Stimulated activated memory B cell treated with anti-CD40 and anti-IgM and Interleukin-4, amounts not matched to agents 10 μg/mL and 1 μg/mL and 100 μg/mL, for 72 hours (primary cell): ENCODE results near the gene WNT8B.

Source experiments
- ATAC-seq: fragments of 150-1000 bp; cut with Tn5 transposase; 2 replicates; pipeline ENCODE4 v1.10.0; 2021
- H3K27ac Mint-ChIP-seq: one replicate; pipeline ENCODE4 v1.8.0; 2022; ENCODE audit warnings: mild to moderate bottlenecking, mixed read lengths
- H3K27me3 Mint-ChIP-seq: one replicate; pipeline ENCODE4 v1.8.0; 2022; ENCODE audit warnings: mixed read lengths
- H3K36me3 Mint-ChIP-seq: one replicate; pipeline ENCODE4 v1.8.0; 2022; ENCODE audit warnings: mixed read lengths
- H3K4me1 Mint-ChIP-seq: one replicate; pipeline ENCODE4 v1.8.0; 2022; ENCODE audit warnings: mixed read lengths
- H3K4me3 Mint-ChIP-seq: one replicate; pipeline ENCODE4 v1.8.0; 2022; ENCODE audit warnings: mild to moderate bottlenecking, moderate library complexity, mixed read lengths
- H3K9me3 Mint-ChIP-seq: one replicate; pipeline ENCODE4 v1.8.0; 2022; ENCODE audit warnings: mixed read lengths

WNT8B gene

DNA sequence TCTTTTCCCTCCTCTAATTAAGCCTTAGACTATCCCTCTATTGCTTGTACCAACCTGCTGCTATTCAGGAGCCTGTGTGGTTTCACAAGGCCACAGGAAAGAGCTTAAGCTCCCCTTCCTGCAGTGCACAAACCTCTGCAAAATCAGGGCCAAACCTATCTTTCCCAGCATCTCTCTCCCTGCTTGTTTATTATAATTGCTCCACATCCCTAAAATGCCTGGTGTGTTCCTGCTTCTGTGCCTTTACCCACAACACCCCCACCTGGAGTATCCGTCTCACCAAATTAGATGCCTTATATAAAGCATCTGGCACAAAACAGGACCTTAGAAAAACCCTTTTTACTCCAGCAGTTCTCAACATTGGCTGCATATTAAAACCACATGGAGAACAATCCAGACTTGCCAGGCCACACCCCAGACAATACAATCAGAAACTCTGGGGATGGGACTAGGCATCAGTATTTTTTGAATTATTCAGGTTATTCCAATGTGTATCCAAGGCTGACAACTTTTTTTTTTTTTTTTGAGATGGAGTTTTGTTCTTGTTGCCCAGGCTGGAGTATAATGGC lies 40.2 kb downstream of the WNT8B start:
- H3K27me3 Mint-ChIP-seq = no peaks in the 10 kb centered on the region
- no peak overlapping the region for H3K4me3 Mint-ChIP-seq
- no peak overlapping the region for H3K27ac Mint-ChIP-seq
- H3K4me1 Mint-ChIP-seq = no peaks in the 10 kb centered on the region
- peaks cover 73% of the 10 kb centered on the region for H3K36me3 Mint-ChIP-seq
- H3K9me3 Mint-ChIP-seq = no peaks in the 10 kb centered on the region
- ATAC-seq = no peak

DNA sequence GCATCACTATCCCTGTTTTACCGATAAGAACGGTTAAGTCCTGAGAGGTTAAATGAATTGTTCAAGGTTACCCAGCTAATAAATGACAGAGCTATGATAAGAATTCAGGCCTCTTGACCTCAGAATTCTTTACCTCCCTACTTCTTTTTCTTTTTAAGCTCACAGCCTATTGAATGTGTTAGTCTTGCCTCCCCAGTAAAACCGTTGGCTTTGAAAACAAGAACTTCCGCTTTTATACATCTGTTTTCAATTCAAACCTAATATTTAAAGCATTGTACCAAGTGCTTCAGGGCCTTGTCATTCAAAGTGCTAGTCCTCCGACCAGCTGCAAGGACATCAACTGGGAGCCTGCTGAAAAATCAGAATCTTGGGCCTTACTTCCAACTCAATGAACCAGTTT lies 41.3 kb downstream of the WNT8B start:
- no peak overlapping the region for H3K27ac Mint-ChIP-seq
- H3K4me3 Mint-ChIP-seq = no peak overlapping the region
- H3K36me3 Mint-ChIP-seq = peaks cover 73% of the 10 kb centered on the region
- H3K9me3 Mint-ChIP-seq = no peaks in the 10 kb centered on the region
- no peaks in the 10 kb centered on the region for H3K27me3 Mint-ChIP-seq
- ATAC-seq = no peak
- H3K4me1 Mint-ChIP-seq = no peaks in the 10 kb centered on the region

GRCh38 chr10:100505164-100505563 lies 42.4 kb downstream of the WNT8B start:
- no peaks in the 10 kb centered on the region for H3K4me1 Mint-ChIP-seq
- no peaks in the 10 kb centered on the region for H3K27me3 Mint-ChIP-seq
- peaks cover 66% of the 10 kb centered on the region for H3K36me3 Mint-ChIP-seq
- H3K9me3 Mint-ChIP-seq = no peaks in the 10 kb centered on the region
- no peak overlapping the region for H3K4me3 Mint-ChIP-seq
- no peak overlapping the region for H3K27ac Mint-ChIP-seq
- ATAC-seq = no peak

DNA sequence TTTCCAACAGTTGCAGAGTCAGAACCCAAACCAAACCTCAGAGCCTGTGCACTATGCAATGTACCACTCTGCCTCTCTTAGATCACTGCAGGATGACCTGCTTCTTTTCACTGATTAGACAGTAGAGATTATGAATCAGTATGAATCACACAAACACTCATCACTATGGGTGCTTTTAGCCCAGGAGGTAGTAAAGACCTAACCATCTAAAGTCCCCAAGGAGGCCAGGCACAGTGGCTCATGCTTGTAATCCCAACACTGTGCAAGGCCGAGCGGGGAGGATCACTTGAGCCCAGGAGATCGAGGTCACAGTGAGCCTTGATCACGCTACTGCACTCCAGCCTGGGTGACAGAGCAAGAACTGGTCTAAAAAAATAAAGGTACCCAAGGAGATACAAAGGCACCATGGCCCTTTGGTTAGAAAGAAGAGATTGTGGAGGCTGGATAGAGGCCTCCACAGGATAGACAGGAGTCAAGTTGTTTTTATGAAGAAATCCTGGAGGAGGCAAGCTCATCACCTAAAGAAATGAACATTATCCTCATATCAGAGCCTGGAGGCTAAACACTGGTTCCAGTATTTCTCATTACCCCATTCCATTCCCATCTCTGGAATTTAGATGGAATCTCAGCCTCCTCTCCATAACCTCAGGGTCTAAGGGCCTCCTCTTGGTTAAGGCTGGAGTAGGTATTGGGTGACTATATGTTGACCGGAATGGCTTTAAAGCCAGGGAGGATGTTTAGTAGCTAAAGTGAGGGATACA lies 44.0 kb downstream of the WNT8B start:
- Mint-ChIP-seq H3K4me1 (no peaks in the 10 kb centered on the region), H3K4me3 (no peak overlapping the region), H3K36me3 (peaks cover 69% of the 10 kb centered on the region), H3K27ac (no peak overlapping the region), H3K9me3 (no peaks in the 10 kb centered on the region), H3K27me3 (no peaks in the 10 kb centered on the region)
- ATAC-seq = no peak

GRCh38 chr10:100507357-100507732 lies 44.5 kb downstream of the WNT8B start:
- H3K9me3 Mint-ChIP-seq = no peaks in the 10 kb centered on the region
- H3K4me1 Mint-ChIP-seq = no peaks in the 10 kb centered on the region
- no peak overlapping the region for H3K27ac Mint-ChIP-seq
- peaks cover 68% of the 10 kb centered on the region for H3K36me3 Mint-ChIP-seq
- H3K4me3 Mint-ChIP-seq = no peak overlapping the region
- no peaks in the 10 kb centered on the region for H3K27me3 Mint-ChIP-seq
- ATAC-seq = no peak

DNA sequence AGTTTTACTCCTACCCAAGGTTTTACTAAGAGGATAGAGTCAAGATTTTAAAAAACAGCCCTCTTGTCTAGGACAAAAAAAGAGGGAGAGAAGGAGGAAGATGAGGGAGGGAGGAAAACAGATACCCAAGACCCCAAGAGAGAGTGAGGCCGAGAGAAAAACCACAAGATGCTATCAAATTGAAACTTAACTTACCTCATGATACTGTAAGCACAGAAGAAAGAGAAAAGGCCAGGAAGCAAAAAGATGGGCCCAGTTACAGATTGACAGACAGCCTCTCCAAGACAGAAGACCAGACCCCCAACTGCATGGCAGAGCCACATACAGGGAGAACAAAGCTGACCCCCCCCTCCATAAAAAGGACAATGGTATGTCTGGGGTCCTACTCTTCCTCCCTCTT lies 45.5 kb downstream of the WNT8B start:
- H3K27ac Mint-ChIP-seq = no peak overlapping the region
- no peak overlapping the region for H3K4me3 Mint-ChIP-seq

DNA sequence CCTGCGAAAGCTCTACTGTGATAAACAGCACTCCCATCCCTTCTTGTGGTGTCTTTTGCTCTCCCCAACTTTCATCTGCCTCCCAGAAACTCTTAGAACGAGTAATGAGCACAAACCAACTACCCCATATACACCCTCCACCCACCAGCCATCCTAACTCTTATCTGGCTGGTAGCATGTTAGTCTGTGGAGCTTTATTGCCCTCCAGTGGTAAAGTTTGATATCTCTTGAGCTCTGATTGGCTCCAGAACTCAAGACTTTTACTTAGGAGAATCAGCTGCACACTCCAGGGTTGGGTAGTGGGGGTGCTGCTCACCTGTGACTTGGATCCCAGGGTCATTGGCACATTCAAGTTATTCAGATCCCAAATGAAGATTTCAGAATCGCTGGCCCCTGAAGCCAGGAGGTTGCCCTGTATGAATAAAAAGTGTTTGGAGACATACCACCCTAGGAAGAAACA lies 45.9 kb downstream of the WNT8B start:
- Mint-ChIP-seq H3K4me1 (no peaks in the 10 kb centered on the region), H3K4me3 (no peak overlapping the region), H3K36me3 (peaks cover 66% of the 10 kb centered on the region), H3K27me3 (no peaks in the 10 kb centered on the region), H3K9me3 (no peaks in the 10 kb centered on the region), H3K27ac (no peak overlapping the region)
- ATAC-seq = peak; percentile 45

More for the DNA sequence above, 45.5 kb downstream of the WNT8B start:
- peaks cover 66% of the 10 kb centered on the region for H3K36me3 Mint-ChIP-seq
- no peaks in the 10 kb centered on the region for H3K4me1 Mint-ChIP-seq
- H3K27me3 Mint-ChIP-seq = no peaks in the 10 kb centered on the region
- no peak for ATAC-seq
- H3K9me3 Mint-ChIP-seq = no peaks in the 10 kb centered on the region

DNA sequence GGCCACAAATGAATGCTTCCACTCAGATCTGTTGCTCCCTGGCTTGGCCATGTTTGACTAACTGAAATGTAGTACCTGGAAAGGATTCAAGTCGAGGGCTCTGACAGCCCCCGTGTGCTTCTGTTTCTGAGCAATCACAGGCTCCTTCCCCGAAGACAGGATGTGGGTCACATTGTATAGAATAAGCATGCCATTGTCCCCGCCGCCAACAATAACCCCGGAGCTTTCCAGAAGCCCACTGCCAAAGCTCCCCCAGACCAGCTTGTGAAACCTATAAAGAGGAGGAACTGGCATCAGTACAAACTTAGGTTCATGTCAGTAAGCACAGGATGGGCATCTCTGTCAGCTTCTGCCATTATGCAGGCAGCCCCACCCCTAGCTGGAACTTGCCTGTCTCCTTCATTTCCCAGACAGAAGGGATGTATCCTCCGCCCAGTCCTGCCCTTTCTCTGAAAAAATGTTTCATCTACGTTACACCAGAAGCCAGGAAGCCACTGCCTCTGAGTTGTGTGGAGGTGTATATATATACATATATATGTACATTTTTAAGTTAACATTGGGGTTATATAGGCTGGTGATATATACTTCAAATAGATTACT lies 46.5 kb downstream of the WNT8B start:
- H3K27ac Mint-ChIP-seq = no peak overlapping the region
- H3K9me3 Mint-ChIP-seq = no peaks in the 10 kb centered on the region
- peaks cover 63% of the 10 kb centered on the region for H3K36me3 Mint-ChIP-seq
- H3K4me1 Mint-ChIP-seq = no peaks in the 10 kb centered on the region
- H3K27me3 Mint-ChIP-seq = no peaks in the 10 kb centered on the region
- H3K4me3 Mint-ChIP-seq = no peak overlapping the region
- no peak for ATAC-seq

DNA sequence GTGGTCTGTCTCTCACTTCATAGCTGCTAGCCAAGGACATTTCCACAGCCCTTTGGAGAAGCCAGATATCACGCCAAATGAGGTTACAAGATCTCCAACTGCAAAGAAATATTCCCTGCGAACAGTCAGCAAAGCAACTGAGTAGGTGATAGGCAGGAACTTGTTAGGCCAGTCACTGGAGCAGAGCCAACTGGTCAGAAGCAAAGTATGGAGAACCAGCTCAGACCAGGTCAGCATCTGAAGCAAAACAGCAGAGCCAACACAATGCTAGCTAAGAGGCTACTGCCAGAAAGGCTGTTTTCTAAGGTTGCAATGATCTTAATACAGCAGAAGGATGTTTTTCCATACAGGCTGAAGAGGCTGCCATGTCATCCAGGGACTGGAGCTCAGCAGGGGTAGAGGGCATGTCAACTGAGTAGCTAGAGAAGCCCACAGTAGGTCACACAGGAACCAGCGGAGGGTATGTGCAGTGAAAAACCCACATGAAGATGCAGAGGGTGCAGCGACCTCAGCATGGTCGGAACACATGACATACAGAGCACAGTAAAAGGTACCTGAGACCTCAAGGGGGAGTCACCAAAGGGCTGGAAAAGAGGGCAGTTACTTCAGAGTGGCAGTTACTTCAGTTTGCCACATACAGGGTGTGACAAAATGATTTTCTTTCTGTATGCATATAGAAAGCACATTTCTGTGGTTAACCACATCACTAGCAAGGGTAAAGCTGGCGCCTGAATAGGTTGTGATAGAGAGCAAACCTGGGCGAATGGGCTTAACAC lies 47.9 kb downstream of the WNT8B start:
- H3K4me3 Mint-ChIP-seq = no peak overlapping the region
- H3K4me1 Mint-ChIP-seq = no peaks in the 10 kb centered on the region
- peak; percentile 16 for ATAC-seq
- H3K9me3 Mint-ChIP-seq = no peaks in the 10 kb centered on the region
- H3K36me3 Mint-ChIP-seq = peaks cover 54% of the 10 kb centered on the region
- H3K27me3 Mint-ChIP-seq = no peaks in the 10 kb centered on the region
- no peak overlapping the region for H3K27ac Mint-ChIP-seq

- no peaks in the 10 kb centered on the region for H3K4me1 Mint-ChIP-seq
- no peak for ATAC-seq
- H3K27ac Mint-ChIP-seq = no peak overlapping the region
- H3K4me3 Mint-ChIP-seq = no peak overlapping the region
- H3K27me3 Mint-ChIP-seq = no peaks in the 10 kb centered on the region
- H3K36me3 Mint-ChIP-seq = peaks cover 42% of the 10 kb centered on the region
- no peaks in the 10 kb centered on the region for H3K9me3 Mint-ChIP-seq
Observed at GRCh38 chr10:100515612-100516011, 52.8 kb downstream of the WNT8B start.

DNA sequence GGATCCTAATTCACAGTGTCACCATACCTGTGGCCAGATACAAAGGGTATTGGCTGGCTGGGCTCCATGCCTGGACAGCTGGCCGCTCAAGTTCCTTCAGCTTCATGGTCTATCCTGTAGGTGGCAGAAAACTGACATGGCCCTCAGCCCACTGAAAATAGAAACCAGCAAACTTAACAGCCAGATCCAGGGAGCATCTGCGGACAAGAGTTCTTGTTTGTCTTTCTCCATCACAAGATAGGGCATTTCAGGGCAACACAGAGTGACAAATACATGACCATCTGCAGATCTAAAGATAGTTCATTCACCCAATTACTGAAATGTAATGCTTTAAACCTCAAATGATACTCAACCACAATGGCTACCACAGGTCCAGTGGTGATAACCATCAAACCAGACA lies 54.0 kb downstream of the WNT8B start:
- no peaks in the 10 kb centered on the region for H3K9me3 Mint-ChIP-seq
- peaks cover 35% of the 10 kb centered on the region for H3K36me3 Mint-ChIP-seq
- H3K27me3 Mint-ChIP-seq = no peaks in the 10 kb centered on the region
- no peak overlapping the region for H3K27ac Mint-ChIP-seq
- H3K4me3 Mint-ChIP-seq = no peak overlapping the region
- H3K4me1 Mint-ChIP-seq = no peaks in the 10 kb centered on the region
- ATAC-seq = no peak

DNA sequence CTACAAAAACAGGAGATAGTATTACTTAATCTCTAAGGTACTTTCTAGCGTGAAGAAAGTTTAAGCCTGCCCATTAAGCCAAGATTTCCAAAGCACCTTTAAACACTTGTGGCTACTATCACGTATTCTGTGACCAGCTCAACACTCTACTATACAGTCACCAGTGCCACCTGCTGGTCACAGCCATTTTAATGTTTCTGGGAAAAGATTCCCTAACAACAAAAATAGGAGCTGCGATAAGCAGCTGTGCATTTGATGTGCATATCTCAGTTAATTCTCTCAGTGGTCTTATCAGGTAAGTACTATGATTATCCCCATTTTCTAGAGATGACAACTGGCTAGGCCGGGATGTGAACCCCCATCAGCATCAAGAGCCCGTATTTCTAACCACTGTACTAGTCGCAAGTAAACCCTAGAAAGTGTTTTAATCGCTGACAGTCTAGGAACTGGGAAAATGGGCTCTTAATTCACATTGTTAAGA lies 56.0 kb downstream of the WNT8B start:
- H3K27ac Mint-ChIP-seq = no peak overlapping the region
- H3K9me3 Mint-ChIP-seq = no peaks in the 10 kb centered on the region
- no peaks in the 10 kb centered on the region for H3K4me1 Mint-ChIP-seq
- no peak for ATAC-seq
- H3K27me3 Mint-ChIP-seq = no peaks in the 10 kb centered on the region
- H3K4me3 Mint-ChIP-seq = no peak overlapping the region
- H3K36me3 Mint-ChIP-seq = peaks cover 39% of the 10 kb centered on the region

GRCh38 chr10:100519311-100520051 lies 56.7 kb downstream of the WNT8B start, which contains the start of gene SEC31B:
Gene SEC31B (minus strand): TSS chr10:100519861. CDS start chr10:100516952, 2,909 bp downstream.
- peaks cover 46% of the 10 kb centered on the region for H3K36me3 Mint-ChIP-seq
- no peaks in the 10 kb centered on the region for H3K27me3 Mint-ChIP-seq
- H3K4me3 Mint-ChIP-seq = no peak within 1 kb of the TSS
- no peak within 1 kb of the TSS for H3K27ac Mint-ChIP-seq
- no peaks in the 10 kb centered on the region for H3K9me3 Mint-ChIP-seq
- no peak for ATAC-seq
- H3K4me1 Mint-ChIP-seq = no peaks in the 10 kb centered on the region

DNA sequence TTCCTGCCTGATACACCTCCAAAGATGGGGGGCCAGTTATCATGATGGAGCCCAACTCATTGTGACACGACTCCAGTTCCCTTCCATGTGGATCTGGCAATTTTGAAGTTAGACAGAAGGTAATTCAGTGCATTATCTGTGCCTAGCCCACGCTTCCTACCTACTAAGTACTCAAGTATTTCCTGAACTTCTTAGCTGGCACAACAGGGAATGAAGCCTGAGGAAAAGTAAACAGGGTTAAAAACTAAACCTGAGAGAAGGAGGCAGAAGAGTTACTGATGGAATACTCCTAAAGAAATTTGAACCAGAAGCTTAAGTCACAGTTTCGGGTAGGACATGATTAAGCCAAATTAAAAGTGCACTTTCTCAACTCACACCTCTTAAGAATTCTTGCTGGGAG lies 58.0 kb downstream of the WNT8B start:
- Mint-ChIP-seq H3K4me1 (no peaks in the 10 kb centered on the region), H3K27me3 (no peaks in the 10 kb centered on the region), H3K4me3 (no peak overlapping the region), H3K27ac (no peak overlapping the region), H3K9me3 (no peaks in the 10 kb centered on the region), H3K36me3 (peaks cover 54% of the 10 kb centered on the region)
- no peak for ATAC-seq
